ENCODE results near the gene ALOX15B. TPM values are rescaled to one million over a fixed set of nuclear protein-coding genes. Genes with fewer than 3 reads are reported as not detected.
A peak's percentile ranks its signal among the peaks of the same experiment; 100 is the strongest.

The ALOX15B gene
- total and polyA plus RNA-seq, 9 of the 15 experiments (the other 6 are each of a cell fraction or from before 2014, with no cell fraction given), result 0.04 TPM; not detected in 8

- TF ChIP-seq, protein P1, sequence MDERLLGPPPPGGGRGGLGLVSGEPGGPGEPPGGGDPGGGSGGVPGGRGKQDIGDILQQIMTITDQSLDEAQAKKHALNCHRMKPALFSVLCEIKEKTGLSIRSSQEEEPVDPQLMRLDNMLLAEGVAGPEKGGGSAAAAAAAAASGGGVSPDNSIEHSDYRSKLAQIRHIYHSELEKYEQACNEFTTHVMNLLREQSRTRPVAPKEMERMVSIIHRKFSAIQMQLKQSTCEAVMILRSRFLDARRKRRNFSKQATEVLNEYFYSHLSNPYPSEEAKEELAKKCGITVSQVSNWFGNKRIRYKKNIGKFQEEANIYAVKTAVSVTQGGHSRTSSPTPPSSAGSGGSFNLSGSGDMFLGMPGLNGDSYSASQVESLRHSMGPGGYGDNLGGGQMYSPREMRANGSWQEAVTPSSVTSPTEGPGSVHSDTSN (CRISPR knock-in tag; IDR thresholded peaks at IDR 0.05; ENCODE audit: low read depth), result no peak
- TF ChIP-seq, protein P1 (tag; conservative IDR thresholded peaks at IDR 0.05; ENCODE audit: low read depth), result no peak
- no peak for TF ChIP-seq NFRKB (IDR thresholded peaks at IDR 0.05; ENCODE audit: low read depth)
These were observed 13.7 kb downstream of the ALOX15B start (continued) for GRCh38 chr17:8052256-8053252.

GRCh38 chr17:8053600-8053999 is 14.7 kb downstream of the ALOX15B start:
- Histone ChIP-seq H4K20me1 (replicated peaks; ENCODE audit: control insufficient read depth, insufficient read depth, low read length) (no peaks in the 10 kb centered on the region), H3K4me1 (replicated peaks in 1 of 2; ENCODE audit: control insufficient read depth in 2 of 2, insufficient read depth in 2 of 2, low read length in 2 of 2) (no peaks in the 10 kb centered on the region; a peak in 1 of 5 replicates), H3K4me2 (ENCODE audit: insufficient read depth, low read length) (no peak overlapping the region), H3K27me3 (ENCODE audit: control insufficient read depth in 2 of 2, insufficient read depth in 2 of 2, low read length in 2 of 2) (peaks cover 7 to 12% of the 10 kb centered on the region in 2 experiments; a peak in 3 of 5 replicates), H3K9me1 (ENCODE audit: control insufficient read depth, insufficient read depth, low read length) (no peaks in the 10 kb centered on the region), H3K9me3 (replicated peaks; ENCODE audit: control insufficient read depth, insufficient read depth, low read depth, low read length) (no peaks in the 10 kb centered on the region), H3K27ac (ENCODE audit: extremely low read depth, low read depth, low read length) (no peak overlapping the region), H2AFZ (ENCODE audit: low read depth, low read length) (no peak overlapping the region), H3K36me3 (ENCODE audit: control insufficient read depth, insufficient read depth, low read length) (no peaks in the 10 kb centered on the region), H3K4me3 (no peak overlapping the region), H3K79me2 (ENCODE audit: control insufficient read depth, insufficient read depth, low read length) (no peaks in the 10 kb centered on the region), H3K9ac (ENCODE audit: insufficient read depth in 1 of 2, low read depth in 2 of 2, low read length in 2 of 2) (no peak overlapping the region)
- WGBS (ENCODE audit: insufficient coverage, low coverage, missing lambda C conversion rate), result 50% methylated on average over 7 of the region's 7 CpGs
- ChIA-PET POLR2A (no interaction called here), CTCF (ENCODE audit: low intra/inter-chr PET ratio) (no interaction called here)
- TF ChIP-seq ATF1 (CRISPR knock-in tag; IDR thresholded peaks at IDR 0.05) (no peak), ATF1 (tag; IDR thresholded peaks at IDR 0.05) (peak; percentile 69), CREM (IDR thresholded peaks at IDR 0.05; ENCODE audit: low read depth) (peak; percentile 40; the same call in 1 of the 2 replicates), TSHZ1 (CRISPR knock-in tag; IDR thresholded peaks at IDR 0.05) (no peak), CREB1 (IDR thresholded peaks at IDR 0.05) (0 out of 2 replicates have a peak, but pooled peaks have one; percentile 39), CREB1 (CRISPR knock-in tag; IDR thresholded peaks at IDR 0.05) (peak; percentile 46; the same call in 1 of the 2 replicates), HNRNPK (IDR thresholded peaks at IDR 0.05; ENCODE audit: low read depth, low read length, poor library complexity, severe bottlenecking) (no peak), ZBTB43 (CRISPR knock-in tag; IDR thresholded peaks at IDR 0.05) (no peak)
- TF ChIP-seq, protein P2, sequence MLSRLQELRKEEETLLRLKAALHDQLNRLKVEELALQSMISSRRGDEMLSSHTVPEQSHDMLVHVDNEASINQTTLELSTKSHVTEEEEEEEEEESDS (CRISPR knock-in tag; IDR thresholded peaks at IDR 0.05), result no peak
- FAIRE-seq (no peak), ATAC-seq (no peak), DNase-seq (ENCODE audit: extremely low read depth in 1 of 4, low spot score in 3 of 4) (no peak)
- BruUV-seq (replicated peaks), result no TSS peak
- in situ Hi-C loops (cut with MboI), result loop anchor here (25.0 kb wide), 2 partner anchors 734 to 934 kb away; partner anchors contain the start of gene MFSD6L
- intact Hi-C loops (cut with micrococcal nuclease), result loop anchor here (10.0 kb wide), 1 partner anchor 59 kb away; no protein-coding TSS in a partner anchor
